Measurements from ENCODE around the gene MPV17L2. TPM values are rescaled to one million over a fixed set of nuclear protein-coding genes. Genes with fewer than 3 reads are reported as not detected.

MPV17L2 gene
- total and polyA plus RNA-seq, 10 of the 15 experiments (the other 5 are each of a cell fraction or from before 2014, with no cell fraction given): 5.1 to 57.2 (median 22.9) TPM

GRCh38 chr19:18161636-18162002, 31.4 kb upstream of the MPV17L2 start:
- ChIA-PET RAD21 (ENCODE audit: unreplicated experiment) (interaction anchor here (0.6 to 1.2 kb wide), 2 partner anchors 44 to 510 kb away, joined by 3 read pairs; no protein-coding TSS in a partner anchor), POLR2A (no interaction called here), SMC1A (ENCODE audit: uncharacterized antibody, unreplicated experiment) (no interaction called here), CTCF (interaction anchor here (2.5 to 3.2 kb wide), 2 partner anchors 49 to 91 kb away, joined by 11 to 22 read pairs; no protein-coding TSS in a partner anchor)
- Histone ChIP-seq H3K4me2 (ENCODE audit: control insufficient read depth, insufficient read depth) (0 out of 2 replicates have a peak overlapping the region, but pooled peaks have one; percentile 30), H4K20me1 (ENCODE audit: control insufficient read depth, insufficient read depth) (no peaks in the 10 kb centered on the region), H3K27me3 (replicated peaks in 1 of 2; ENCODE audit: control insufficient read depth in 2 of 2, insufficient read depth in 2 of 2, low read length in 1 of 2) (no peaks in the 10 kb centered on the region), H3K79me2 (ENCODE audit: control insufficient read depth, insufficient read depth, low read length) (no peaks in the 10 kb centered on the region), H3K4me1 (ENCODE audit: control insufficient read depth, insufficient read depth, low read length) (0 out of 2 replicates have a peak, but pooled peaks cover 5% of the 10 kb centered on the region), H3K9ac (ENCODE audit: control insufficient read depth, insufficient read depth, low read length) (no peak overlapping the region), H3K4me3 (no peak overlapping the region), H2AFZ (ENCODE audit: control insufficient read depth, low read depth, low read length) (no peak overlapping the region; the same call in 1 of the 2 replicates), H3K36me3 (ENCODE audit: control insufficient read depth in 2 of 2, insufficient read depth in 2 of 2, low read length in 1 of 2) (peaks cover 7% of the 10 kb centered on the region in 2 experiments; a peak in 3 of 4 replicates), H3K27ac (ENCODE audit: control insufficient read depth, insufficient read depth) (no peak overlapping the region), H3K9me3 (replicated peaks; ENCODE audit: control insufficient read depth, insufficient read depth, low read length) (no peaks in the 10 kb centered on the region)
- FAIRE-seq: no peak
- TF ChIP-seq MYC (IDR thresholded peaks at IDR 0.05; ENCODE audit: insufficient read depth, insufficient read length, insufficient replicate concordance, low read length, severe bottlenecking) (peak; percentile 10), JUND (IDR thresholded peaks at IDR 0.05; ENCODE audit: low read depth, low read length) (no peak), HDGF (IDR thresholded peaks at IDR 0.05) (peak; percentile 18; the same call in 1 of the 2 replicates), BCL3 (IDR thresholded peaks at IDR 0.05; ENCODE audit: borderline replicate concordance, insufficient read depth, low read depth, low read length, poor library complexity, severe bottlenecking) (peak; percentile 63)
- 64% methylated on average over 19 of the region's 19 CpGs for WGBS (ENCODE audit: insufficient coverage, insufficient replicate concordance, low lambda C conversion rate, missing lambda C conversion rate)
- DNase-seq (ENCODE audit: low read depth, low spot score): no peak
- in situ Hi-C loops (cut with MboI): no loop called here
- ATAC-seq: no peak
- intact Hi-C loops (cut with micrococcal nuclease; ENCODE audit: unreplicated experiment): no loop called here
- BruUV-seq (replicated peaks): no TSS peak

- no TSS peak for BruUV-seq (replicated peaks)
- no peak for DNase-seq (ENCODE audit: low read depth, low spot score)
- RAD21 ChIA-PET (ENCODE audit: unreplicated experiment): interaction anchor here (0.6 to 0.8 kb wide), 2 partner anchors 12 to 73 kb away, joined by 3 read pairs; no protein-coding TSS in a partner anchor
- in situ Hi-C loops (cut with MboI) (no loop called here), intact Hi-C loops (cut with micrococcal nuclease; ENCODE audit: unreplicated experiment) (no loop called here)
- POLR2A ChIA-PET: interaction anchor here (0.7 to 1.0 kb wide), 2 partner anchors 46 to 219 kb away, joined by 5 read pairs; no protein-coding TSS in a partner anchor
- no peak overlapping the region for H2AFZ ChIP-seq (ENCODE audit: control insufficient read depth, low read depth, low read length)
- H3K27ac ChIP-seq (ENCODE audit: control insufficient read depth, insufficient read depth): no peak overlapping the region
- H3K4me1 ChIP-seq (ENCODE audit: control insufficient read depth, insufficient read depth, low read length): peaks cover 13% of the 10 kb centered on the region
- peaks cover 7 to 10% of the 10 kb centered on the region in 2 experiments; a peak in 3 of 4 replicates for H3K36me3 ChIP-seq (ENCODE audit: control insufficient read depth in 2 of 2, insufficient read depth in 2 of 2, low read length in 1 of 2)
- H3K9ac ChIP-seq (ENCODE audit: control insufficient read depth, insufficient read depth, low read length): no peak overlapping the region
- H3K27me3 ChIP-seq (replicated peaks in 1 of 2; ENCODE audit: control insufficient read depth in 2 of 2, insufficient read depth in 2 of 2, low read length in 1 of 2): no peaks in the 10 kb centered on the region
- no peaks in the 10 kb centered on the region; the same call in 1 of the 2 replicates for H3K79me2 ChIP-seq (ENCODE audit: control insufficient read depth, insufficient read depth, low read length)
- no peaks in the 10 kb centered on the region for H3K9me3 ChIP-seq (replicated peaks; ENCODE audit: control insufficient read depth, insufficient read depth, low read length)
- no peak for ATAC-seq
- SMC1A ChIA-PET (ENCODE audit: uncharacterized antibody, unreplicated experiment): interaction anchor here (0.6 to 1.8 kb wide), 4 partner anchors 36 to 164 kb away, joined by 3 to 5 read pairs (median 4); partner anchors contain the start of gene ARRDC2
- no peak overlapping the region for H3K4me3 ChIP-seq
- CTCF ChIA-PET: interaction anchor here (0.6 to 1.5 kb wide), 7 partner anchors 21 to 248 kb away, joined by 3 to 5 read pairs (median 3); no protein-coding TSS in a partner anchor
- H4K20me1 ChIP-seq (ENCODE audit: control insufficient read depth, insufficient read depth): no peaks in the 10 kb centered on the region
- no peak overlapping the region for H3K4me2 ChIP-seq (ENCODE audit: control insufficient read depth, insufficient read depth)
- 97% methylated on average over 7 of the region's 7 CpGs for WGBS (ENCODE audit: insufficient coverage, insufficient replicate concordance, low lambda C conversion rate, missing lambda C conversion rate)
- no peak for FAIRE-seq
- TF ChIP-seq ZZZ3 (IDR thresholded peaks at IDR 0.05; ENCODE audit: control insufficient read depth, insufficient read length, low read depth): no peak
- TF ChIP-seq RFX5 (IDR thresholded peaks at IDR 0.05; ENCODE audit: low read depth, low read length): no peak
- TF ChIP-seq CHD1 (IDR thresholded peaks at IDR 0.05; ENCODE audit: low read depth, low read length): no peak
- no peak for TF ChIP-seq SMAD5 (IDR thresholded peaks at IDR 0.05; ENCODE audit: low read depth)
- TF ChIP-seq NKRF (conservative IDR thresholded peaks at IDR 0.05): no peak
- TF ChIP-seq SRF (IDR thresholded peaks at IDR 0.05; ENCODE audit: low read depth in 2 of 2, low read length in 2 of 2): no peak
- no peak for TF ChIP-seq TCF3 (IDR thresholded peaks at IDR 0.05; ENCODE audit: borderline replicate concordance, insufficient read depth, low read depth, low read length)
- TF ChIP-seq NBN (IDR thresholded peaks at IDR 0.05): no peak
- no peak for TF ChIP-seq CEBPB (IDR thresholded peaks at IDR 0.05; ENCODE audit: borderline replicate concordance in 1 of 2, low read depth in 2 of 2, low read length in 2 of 2)
Measured at GRCh38 chr19:18164072-18164471, 28.9 kb upstream of the MPV17L2 start.

Data from GM12878 (cell line).